GM12873 (cell line): ENCODE results near the gene MAP3K2.

Source experiments
- CTCF ChIP-seq: IDR thresholded peaks from 2 replicates; pipeline ENCODE4 v1.5.1; 2012; ENCODE audit warnings: low read depth, mild to moderate bottlenecking, moderate library complexity, low read length, control low read depth; ENCODE audit not compliant: insufficient read depth; ENCODE audit errors: missing control alignments

Gene MAP3K2, protein sequence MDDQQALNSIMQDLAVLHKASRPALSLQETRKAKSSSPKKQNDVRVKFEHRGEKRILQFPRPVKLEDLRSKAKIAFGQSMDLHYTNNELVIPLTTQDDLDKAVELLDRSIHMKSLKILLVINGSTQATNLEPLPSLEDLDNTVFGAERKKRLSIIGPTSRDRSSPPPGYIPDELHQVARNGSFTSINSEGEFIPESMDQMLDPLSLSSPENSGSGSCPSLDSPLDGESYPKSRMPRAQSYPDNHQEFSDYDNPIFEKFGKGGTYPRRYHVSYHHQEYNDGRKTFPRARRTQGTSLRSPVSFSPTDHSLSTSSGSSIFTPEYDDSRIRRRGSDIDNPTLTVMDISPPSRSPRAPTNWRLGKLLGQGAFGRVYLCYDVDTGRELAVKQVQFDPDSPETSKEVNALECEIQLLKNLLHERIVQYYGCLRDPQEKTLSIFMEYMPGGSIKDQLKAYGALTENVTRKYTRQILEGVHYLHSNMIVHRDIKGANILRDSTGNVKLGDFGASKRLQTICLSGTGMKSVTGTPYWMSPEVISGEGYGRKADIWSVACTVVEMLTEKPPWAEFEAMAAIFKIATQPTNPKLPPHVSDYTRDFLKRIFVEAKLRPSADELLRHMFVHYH

GRCh38 chr2:127387655-127388422, at the start of gene MAP3K2:
MAP3K2 (minus strand) TSS chr2:127387975; CDS start chr2:127343129, 44,846 bp downstream.
- no peak for TF ChIP-seq CTCF

DNA sequence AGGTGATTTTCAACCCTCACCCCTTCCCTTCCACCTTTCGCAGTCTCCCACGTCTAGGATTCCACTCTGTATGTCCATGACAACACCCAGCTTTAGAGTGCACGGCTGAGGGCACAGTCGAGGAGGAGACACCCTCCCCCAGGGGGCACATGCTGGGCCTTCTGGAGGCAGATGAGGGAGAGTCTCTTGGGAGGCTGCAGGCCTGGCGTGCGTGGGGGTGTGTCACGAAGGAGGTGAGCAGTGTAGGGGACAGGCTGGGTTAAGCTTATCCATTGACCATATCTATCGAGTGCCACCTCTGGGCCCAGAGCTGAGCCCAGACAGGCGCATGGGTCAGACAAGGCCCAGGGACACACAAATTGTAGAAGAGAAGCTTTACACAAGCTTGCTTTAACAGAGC, 49.3 kb upstream of the MAP3K2 start:
- TF ChIP-seq CTCF, result no peak

DNA sequence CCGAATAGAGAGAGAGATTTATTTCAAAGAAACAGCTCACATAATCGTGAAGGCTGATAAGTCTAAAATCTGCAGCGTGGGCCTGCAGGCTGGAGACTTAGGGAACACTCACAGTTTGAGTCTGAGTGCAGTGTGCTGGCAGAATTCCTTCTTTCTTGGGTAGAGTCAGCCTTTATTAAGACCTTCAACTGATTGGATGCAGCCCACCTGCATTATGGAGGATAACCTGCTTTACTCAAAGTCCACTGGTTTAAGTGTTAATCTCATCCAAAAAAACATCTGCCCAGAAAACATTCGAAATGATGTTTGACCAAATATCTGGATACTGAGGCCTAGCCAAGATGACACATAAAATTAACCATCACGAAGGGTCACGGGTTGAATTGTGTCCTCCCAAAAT, 46.7 kb upstream of the MAP3K2 start:
- no peak for TF ChIP-seq CTCF

DNA sequence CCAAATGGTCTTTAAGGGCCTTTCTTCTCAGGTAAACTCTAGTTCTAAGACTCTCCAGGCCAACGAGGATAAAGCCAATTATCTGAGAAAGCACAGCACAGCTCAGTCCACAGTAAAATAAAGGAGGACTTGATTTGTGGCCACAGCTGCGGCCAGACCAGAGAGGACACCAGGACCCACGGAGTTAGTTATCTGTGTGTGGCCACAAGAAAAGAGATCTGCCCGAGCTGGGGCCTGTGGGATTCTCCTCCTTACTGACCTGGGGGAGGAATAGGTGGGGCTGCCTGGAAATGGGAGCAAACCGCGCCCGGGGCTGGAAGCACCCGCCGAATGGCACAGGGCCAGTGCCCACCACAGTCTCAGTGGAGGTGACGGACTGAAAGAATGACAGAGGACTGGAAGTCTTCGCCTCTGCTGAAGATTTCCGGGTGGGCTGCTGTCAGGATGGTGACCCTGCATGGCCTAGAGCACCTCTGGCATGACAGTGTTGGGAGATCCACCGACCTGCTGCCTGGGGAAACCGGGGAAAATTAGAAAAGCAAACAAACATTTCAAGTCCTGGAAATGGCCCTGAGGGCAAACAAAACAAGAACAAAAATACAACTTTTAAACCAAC, 43.7 kb upstream of the MAP3K2 start:
- no peak for TF ChIP-seq CTCF

GRCh38 chr2:127429844-127430425, 42.2 kb upstream of the MAP3K2 start:
- no peak for TF ChIP-seq CTCF

- TF ChIP-seq CTCF, result no peak
Observed at GRCh38 chr2:127429291-127429690, 41.5 kb upstream of the MAP3K2 start.
